Medulla oblongata (tissue), 1 donor: ENCODE measurements around the gene COL8A2.
A peak's percentile ranks its signal among the peaks of the same experiment; 100 is the strongest.

Experiments used
- DNase-seq: peaks from one replicate; pipeline ENCODE4 v3.0.0-alpha.2; 2015; ENCODE audit errors: extremely low spot score

Gene COL8A2

DNA sequence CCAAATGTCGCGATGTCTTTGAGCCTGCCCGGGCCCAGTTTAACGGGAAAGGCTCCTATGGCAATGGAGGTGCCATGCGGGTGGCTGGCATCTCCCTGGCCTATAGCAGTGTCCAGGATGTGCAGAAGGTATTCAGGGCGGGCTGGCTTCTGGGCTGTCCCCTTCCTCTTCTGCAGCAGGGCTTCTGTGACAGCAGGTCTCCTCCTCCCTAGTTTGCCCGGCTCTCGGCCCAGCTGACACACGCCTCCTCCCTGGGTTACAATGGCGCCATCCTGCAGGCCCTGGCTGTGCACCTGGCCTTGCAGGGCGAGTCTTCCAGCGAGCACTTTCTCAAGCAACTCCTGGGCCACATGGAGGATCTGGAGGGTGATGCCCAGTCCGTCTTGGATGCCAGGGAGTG is 33.3 kb downstream of the COL8A2 start:
- DNase-seq, result no peak

DNA sequence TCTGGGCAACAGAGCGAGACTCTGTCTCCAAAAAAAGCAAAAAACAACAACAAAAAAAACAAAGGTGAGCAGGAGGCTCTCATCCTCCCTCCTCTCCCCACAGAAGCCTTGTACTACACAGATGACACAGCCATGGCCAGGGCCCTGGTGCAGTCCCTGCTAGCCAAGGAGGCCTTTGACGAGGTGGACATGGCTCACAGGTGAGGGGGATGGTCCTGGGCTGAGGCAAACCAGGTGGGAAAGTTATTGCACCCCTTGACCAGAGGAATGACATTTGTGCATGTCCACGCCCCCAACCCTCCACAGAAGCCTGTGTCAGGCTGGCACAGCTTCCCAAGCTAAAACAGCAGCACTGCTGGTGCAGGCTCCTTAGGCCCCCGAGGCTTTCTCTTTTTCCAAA is 33.9 kb downstream of the COL8A2 start:
- DNase-seq, result no peak

- DNase-seq, result no peak
These were observed 35.5 kb downstream of the COL8A2 start for GRCh38 chr1:36089393-36090121.

DNA sequence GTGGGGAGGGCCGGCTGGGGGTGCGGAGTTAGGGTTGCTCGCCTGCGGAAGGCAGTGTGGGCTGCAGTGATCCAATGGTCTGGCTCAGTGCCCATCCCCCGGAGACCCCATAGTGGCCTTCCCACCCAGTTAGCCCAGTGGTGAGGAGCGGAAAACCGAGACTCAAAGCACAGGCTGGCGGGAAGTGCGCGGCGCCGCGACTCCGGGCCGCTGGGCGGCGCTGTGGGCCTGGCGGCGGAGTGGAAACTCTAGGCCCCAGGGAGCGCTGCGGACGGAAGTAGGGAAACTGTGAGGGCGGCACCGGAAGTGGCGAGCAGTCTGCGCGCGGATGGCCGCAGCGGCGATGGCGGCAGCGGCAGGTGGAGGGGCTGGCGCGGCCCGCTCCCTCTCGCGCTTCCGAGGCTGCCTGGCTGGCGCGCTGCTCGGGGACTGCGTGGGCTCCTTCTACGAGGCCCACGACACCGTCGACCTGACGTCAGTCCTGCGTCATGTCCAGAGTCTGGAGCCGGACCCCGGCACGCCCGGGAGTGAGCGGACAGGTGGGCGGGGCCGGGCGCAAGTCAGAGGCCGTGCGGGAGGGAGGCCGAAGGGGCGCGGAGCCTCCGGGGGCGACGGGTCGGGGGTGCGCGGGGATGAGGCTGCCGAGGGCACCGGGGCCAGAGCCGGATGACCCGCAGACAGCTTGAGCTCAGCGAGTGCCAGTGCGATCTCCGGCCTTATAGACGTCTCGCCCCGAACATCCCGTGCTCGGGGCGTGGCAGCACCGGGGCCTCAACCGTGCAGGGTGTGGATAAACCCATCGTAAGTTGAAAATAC is 36.2 kb downstream of the COL8A2 start, which contains the start of gene ADPRS:
TSS of gene ADPRS (plus strand) at position 316 of the 816 bp plus-strand sequence. CDS start at position 329, 13 bp downstream.
- peak; percentile 89 for DNase-seq

DNA sequence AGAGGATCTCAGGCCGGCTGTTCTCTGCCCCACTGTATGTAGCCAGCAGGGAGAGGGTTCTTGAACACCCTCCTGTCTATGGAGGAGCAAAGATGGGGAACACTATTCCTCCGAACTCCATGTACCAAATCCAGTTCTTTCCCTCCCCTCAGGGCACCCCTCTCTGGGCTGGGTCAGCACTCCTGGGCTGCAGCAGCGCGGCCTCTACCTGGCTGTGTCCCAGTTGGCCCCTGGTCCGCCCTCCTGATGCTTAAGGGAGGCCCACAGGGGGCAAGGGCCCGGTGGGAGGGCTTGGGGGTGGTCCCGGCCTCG is 36.8 kb downstream of the COL8A2 start:
- DNase-seq, result no peak

DNA sequence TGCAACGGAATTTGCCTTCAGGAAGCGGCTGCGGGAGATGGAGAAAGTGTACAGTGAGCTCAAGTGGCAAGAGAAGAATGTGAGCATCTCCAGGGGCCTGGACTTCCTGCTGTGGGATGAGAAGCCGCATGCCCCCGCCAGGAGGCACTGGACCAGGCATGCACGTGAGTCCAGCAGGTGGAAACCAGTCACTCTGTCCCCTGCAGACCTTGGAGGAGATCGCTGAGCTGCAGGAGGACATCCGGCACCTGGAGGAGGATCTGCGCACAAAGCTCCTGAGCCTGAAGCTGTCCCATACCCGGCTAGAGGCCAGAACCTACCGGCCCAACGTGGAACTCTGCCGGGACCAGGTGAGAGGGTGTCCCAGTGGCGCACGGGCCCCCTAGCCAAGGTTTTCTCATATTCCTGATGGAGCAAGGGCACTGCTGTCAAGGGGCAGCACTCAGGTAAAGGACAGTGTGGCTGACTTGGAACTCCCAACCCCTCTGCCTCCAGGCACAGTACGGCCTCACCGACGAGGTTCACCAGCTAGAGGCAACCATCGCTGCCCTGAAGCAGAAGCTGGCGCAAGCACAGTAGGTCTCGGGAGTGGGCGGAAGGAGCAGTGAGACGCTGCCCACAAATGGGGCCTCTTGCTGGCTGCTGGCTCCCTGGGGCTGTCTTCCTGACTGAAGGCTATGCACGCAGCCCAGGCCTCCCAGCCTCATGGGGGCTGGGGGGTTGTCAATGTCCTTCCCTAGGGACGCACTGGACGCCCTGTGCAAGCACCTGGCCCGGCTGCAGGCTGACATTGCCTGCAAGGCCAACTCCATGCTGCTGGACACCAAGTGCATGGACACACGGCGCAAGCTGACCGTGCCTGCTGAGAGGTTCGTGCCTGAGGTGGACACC is 37.5 kb downstream of the COL8A2 start:
- no peak for DNase-seq

DNA sequence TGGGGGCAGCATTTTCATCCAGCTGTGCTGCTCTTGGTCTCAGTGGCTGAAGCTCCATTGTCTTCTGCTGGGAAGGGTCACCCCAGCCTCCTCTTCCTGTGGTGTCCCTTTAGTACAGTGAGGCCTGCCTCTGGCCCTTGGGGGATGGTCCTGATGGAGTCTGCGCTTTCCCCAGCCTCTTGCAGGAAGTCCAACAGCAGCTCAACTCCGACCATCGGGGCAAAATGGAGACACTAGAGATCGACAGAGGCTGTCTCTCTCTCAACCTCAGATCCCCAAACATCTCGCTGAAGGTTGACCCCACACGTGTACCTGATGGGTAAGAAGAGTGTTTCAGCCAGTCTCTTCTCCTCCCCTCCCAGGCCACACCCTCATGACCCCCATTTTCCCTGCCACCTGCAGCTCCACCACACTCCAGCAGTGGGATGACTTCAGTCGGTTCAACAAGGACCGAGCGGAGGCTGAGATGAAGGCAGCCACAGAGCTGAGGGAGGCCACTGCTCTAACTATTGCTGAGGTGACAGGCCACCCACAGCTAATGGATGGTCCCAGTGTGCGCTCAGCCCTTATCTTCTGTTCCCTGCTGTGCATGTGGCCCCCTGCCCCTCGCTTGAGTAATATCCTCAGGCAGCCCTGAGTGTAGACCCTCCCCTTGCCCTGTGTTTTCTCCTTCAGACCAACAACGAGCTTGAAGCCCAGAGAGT is 38.3 kb downstream of the COL8A2 start:
- DNase-seq, result no peak

- no peak for DNase-seq
These were observed 39.1 kb downstream of the COL8A2 start for GRCh38 chr1:36085686-36086526.

DNA sequence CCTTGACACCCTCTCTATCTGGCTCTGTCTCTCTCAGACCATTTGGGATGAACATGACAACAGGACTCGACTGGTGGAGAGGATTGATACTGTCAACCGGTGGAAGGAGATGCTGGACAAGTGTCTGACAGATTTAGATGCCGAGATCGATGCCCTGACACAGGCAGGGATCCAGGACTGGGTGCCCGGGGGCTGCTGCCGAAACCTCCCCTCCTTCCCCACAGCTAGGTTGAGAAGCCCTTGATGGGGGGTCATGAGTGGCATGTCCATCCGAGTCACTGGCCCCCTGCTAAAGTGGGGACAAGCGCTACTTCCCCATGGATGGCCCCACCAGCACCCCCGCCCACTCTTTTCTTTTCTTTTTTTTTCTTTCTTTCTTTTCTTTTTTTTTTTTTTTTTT is 39.9 kb downstream of the COL8A2 start:
- DNase-seq, result no peak

- DNase-seq, result no peak
These were observed 40.4 kb downstream of the COL8A2 start for GRCh38 chr1:36084497-36085115.

- DNase-seq, result peak; percentile 50
These were observed 41.2 kb downstream of the COL8A2 start, which contains the start of gene TEKT2 for GRCh38 chr1:36083635-36084496. Gene TEKT2 (plus strand): TSS chr1:36084094. CDS start chr1:36084922, 828 bp downstream.

- DNase-seq, result no peak
These were observed 41.8 kb downstream of the COL8A2 start for GRCh38 chr1:36083219-36083618.

DNA sequence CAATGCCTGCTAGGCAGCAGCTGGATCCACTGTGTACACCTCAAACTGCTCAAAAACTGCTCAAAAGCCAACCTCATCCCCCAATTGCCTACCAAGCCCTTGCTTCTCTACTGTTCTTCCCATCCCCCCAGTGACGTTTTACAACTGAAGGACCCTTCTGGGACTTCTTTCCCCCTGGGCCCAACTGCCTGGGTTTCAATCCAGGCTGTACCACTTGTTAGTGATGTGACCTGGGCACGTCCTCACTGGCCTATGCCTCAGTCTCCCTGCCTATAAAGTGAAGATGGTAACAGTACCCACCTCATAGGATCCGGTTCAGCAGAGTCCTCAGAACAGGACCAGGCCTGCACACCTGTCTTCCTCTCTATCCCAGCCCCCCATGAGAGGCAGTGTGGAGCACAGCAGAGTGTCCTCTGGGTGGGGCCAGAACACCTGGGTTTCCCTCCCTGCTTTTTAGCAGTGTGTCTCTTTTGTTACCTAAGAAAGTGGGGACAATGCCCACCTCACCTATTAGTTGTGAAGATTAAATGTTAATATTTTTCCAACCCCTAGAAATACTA is 43.0 kb downstream of the COL8A2 start:
- DNase-seq, result no peak

- no peak for DNase-seq
These were observed 44.2 kb downstream of the COL8A2 start for GRCh38 chr1:36080801-36081200.

DNA sequence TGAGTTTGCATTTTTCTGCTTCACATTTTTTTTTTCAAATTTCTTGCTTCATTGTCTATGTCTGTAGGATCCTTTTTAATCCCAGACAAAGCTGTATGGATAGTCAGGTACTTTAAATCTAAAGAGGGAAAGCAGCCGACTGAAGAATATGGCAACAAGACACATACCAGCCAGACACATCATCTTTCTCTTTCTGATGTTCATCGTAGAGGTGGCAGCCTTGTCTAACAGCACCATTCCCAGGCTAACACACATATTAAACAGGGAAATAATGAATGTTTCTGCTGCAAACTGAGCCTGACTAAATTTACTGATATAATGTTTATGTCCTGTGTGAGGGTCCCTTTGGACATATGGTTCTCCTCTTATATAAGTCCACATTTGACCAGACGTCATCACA is 44.8 kb downstream of the COL8A2 start:
- DNase-seq, result no peak

DNA sequence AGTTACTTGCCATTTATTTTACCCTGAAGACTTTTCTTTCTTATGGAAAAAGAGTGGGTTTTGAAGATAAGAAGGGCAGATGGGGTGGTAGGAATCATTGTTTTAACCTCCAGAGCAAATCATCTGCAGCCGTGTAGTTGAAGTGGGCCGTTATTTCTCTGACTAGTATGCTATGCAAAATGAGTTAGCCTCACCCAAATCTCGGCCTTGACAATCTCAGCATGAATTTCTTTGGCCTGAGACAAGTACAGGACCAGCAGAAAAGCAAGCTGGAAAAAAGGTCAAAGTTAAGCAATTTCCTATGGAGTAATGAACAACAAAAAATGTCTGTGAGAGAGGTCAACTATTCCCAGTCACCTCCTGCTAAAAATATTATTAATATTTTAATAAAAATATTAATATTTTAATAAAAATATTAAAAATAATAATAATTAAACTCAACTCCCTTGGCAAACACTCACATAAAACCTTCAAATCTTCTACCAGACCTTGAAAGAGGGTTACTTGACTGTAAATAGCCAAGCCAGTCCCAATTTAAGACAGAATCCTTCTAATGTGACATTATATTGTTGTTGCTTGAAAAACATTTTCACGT is 47.9 kb downstream of the COL8A2 start:
- no peak for DNase-seq

DNA sequence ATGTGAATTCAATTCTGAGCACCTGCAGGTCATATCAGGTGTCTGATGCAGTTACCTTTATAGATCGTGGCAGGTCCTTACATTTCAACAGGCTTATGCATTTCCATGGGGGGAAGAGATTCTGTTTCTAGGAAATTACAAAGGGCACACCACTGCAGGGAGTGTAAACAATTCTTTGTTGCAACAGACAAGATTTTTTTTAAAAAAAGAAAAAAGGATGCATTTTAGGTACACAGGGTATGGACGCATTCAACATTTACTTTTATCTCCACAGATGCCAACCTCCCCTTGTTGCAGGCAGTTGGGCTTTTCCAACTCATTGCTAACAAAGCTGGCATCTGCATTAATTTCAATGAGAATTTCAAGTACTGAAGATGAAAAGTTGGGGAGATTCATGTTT is 54.7 kb downstream of the COL8A2 start:
- no peak for DNase-seq

DNA sequence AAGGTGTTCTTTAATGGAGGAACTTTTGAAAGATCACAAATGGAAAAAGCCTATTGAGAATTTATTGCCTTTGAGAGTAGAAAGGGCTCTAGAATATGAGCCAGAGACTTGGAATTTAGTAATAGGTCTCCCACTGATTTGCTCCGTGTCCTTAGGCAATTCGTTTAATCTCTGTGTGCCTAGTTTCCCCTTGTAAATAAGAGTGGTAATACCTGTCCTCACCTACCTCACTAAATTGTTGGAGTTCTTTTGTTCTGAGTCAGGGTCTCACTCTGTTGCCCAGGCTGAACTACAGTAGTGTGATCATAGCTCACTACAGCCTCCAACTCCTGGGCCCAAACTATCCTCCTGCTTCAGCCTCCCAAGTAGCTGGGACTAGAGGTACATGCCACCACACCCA is 56.2 kb downstream of the COL8A2 start:
- no peak for DNase-seq
